ENCODE measurements around the gene SLC15A5.

Gene SLC15A5, protein sequence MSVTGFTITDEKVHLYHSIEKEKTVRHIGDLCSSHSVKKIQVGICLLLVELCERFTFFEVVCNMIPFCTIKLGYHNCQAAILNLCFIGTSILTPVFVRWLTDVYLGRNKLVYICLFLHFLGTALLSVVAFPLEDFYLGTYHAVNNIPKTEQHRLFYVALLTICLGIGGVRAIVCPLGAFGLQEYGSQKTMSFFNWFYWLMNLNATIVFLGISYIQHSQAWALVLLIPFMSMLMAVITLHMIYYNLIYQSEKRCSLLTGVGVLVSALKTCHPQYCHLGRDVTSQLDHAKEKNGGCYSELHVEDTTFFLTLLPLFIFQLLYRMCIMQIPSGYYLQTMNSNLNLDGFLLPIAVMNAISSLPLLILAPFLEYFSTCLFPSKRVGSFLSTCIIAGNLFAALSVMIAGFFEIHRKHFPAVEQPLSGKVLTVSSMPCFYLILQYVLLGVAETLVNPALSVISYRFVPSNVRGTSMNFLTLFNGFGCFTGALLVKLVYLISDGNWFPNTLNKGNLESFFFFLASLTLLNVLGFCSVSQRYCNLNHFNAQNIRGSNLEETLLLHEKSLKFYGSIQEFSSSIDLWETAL

DNA sequence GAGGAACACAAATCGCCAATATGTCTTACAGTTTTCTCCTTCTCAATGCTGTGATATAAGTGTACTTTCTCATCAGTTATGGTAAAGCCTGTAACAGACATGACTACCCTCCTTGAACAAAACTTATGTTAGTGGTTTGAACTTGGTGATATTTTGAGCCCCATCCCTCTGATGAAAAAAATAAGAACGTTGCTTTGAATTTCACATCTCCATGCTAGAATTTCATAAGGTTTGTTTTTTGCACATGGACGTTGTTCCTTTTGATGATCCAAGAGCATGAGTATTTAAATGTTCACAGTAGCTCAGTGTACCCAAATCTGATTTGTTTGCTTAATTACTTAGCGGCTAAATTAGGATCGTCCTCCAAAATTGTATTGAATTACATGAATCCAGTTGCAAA is at the start of gene SLC15A5:
Gene SLC15A5 (minus strand): TSS at position 101 of the 400 bp plus-strand sequence. CDS start 0 bp downstream, at position 101.
- DNase-seq: no peak

DNA sequence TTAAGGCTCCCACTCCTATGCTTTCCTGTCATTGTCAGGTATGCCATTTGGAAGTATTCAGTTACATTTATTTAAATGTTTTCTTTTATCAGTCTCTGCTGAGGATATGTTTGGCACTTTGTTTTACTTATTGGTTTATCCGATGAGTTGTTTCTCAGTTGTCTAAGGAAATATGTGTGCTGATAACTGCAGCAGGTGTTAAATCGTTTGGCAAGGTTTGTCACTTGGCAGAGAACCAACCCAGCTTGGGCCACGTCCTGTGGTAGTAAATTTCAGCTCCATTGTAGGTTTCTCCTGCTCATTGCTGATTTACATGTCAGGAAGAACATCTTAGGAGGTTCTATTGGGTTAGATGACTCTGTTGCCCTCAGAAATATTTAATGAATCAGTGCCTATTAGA is 47.9 kb upstream of the SLC15A5 start:
- DNase-seq: no peak

DNA sequence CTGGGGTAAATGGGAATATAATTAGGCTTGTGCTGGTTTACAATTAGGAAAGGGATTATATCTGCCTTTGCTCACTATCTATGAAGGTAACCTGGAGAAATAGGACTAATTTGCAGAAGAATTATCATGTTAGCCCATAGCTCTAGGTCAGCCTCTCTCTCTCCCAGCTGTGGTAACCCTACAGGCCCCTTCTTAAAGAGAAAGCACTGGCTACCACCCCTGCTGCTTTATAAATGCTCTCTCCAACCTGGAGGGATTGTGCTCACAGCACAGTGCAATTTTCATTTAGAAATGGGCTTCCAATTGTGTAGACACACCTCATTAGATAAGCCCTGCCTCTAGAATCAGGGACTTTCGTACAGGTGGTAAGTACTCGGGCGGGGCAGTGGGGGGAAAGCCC is 47.3 kb upstream of the SLC15A5 start:
- peak in 1 of 2 experiments; percentile 13 for DNase-seq

DNA sequence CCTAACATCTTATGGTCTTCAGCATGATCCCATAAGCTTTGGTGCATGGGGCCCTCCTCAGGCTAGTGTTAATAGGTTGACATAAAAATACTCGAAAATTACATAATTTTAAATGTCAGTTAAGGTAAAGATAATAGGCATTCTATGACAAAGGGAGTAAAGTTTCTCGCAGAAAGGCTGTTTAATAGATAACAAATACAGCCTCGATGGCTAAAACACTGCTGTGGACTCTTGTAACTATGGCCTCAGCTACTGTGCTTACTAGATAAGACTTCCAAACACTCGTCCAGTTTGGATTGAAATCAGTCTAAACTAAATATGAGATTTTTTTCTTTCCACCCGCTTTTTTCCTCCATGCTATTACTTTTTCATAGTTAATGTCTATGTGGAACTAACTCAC is 46.8 kb upstream of the SLC15A5 start:
- DNase-seq: no peak

DNA sequence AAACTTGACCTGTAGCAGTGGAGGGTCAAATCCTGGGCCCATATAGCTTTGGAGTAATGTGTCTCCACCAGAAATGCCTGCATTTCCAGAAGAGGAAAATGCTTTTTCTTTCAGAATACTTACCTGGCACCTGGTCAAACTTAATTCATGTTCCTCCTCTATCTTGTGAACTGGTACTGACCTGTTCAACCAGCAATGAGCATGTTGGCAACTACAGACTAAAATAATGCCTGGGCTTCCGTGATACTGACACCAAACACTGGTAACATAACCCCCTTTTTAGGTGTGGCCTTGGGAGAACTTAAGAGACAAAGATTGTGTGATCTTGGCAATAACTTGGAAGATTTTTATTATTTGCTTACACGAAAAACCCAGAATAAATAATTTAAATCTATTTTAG is 46.2 kb upstream of the SLC15A5 start:
- DNase-seq: no peak

DNA sequence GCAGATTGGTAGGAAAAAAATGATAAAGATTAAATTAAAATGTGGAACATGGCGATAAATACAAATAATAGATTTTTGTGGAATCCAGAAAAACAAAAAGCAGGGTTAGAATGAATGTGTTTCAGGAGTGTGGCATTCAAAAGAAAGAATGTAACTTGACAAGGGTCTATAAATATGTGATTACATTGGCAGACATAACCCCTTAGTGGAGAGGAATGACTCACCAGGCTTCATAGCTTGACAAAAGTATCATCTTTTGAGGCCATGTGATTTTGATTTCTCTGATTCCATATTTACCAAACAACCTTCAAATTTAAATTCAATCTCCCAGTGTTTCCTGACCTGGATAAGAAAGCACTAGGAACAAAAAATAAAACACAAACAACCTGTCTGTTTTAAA is 45.5 kb upstream of the SLC15A5 start:
- no peak for DNase-seq

DNA sequence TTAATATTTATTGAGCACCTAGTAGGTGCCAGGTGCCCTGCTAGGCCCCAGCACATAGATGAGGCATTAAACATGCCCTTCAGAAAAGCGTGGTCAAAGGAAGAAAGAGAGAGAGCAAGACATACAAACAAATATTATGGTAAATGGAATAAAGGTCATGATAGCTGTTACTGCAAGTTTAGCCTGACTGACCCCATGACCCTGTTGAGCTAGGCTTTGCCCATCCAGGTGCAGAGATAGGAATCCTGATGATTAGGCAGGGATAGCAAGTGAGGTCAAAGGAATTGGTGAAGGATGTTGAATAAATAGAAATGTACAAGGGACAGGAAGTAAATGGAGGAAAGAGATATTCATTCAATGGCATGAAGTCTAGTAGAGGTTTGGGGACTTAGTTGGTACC is 33.4 kb upstream of the SLC15A5 start:
- DNase-seq: no peak

DNA sequence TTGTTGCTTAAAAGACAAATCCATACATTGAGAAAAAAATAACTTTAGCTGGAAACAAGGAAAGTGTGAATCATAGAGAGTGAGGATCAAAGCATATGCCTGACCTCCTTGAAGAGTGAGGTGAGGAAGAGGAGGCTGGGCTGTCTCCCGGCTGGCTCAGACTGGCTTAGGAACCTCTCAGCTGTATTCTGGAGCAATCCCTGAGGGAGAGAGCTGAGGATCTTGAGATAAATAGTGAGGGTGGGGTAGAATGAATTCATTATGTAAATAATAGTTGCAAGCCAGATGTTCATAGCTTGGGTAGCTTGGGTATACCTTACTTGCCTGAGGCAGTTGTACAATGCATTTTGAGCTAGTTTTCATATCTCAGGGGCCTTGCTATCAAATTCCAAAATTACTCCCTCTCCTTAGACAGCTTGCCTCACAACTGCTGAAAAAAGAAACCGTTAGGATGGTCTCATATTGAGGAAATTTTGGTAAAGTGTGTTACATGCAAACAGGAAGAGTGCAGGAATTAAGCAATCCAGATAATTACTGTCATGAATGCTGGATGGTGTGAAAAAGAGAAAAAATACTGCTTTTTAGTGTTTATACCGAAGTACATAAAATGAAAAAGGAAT is 30.5 kb upstream of the SLC15A5 start:
- no peak for DNase-seq

DNA sequence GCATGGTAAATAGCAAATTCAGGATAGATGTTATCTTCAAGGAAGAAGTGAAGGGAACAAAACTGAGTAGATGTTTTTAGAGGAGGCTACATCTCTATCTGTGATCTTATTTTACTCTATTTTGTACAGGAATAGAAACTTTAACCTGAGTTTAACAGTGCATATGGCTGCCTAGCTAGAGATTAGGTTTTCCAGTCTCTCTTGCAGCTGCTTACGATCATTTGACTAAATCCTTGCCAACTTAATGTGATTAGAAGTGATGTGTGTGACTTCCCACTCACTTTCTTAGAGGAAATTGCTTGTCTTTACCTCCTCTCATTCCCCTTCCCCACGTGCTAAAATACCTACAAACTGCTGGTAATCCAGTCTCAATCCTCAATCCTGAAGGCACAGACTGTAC is 26.5 kb upstream of the SLC15A5 start:
- no peak for DNase-seq

DNA sequence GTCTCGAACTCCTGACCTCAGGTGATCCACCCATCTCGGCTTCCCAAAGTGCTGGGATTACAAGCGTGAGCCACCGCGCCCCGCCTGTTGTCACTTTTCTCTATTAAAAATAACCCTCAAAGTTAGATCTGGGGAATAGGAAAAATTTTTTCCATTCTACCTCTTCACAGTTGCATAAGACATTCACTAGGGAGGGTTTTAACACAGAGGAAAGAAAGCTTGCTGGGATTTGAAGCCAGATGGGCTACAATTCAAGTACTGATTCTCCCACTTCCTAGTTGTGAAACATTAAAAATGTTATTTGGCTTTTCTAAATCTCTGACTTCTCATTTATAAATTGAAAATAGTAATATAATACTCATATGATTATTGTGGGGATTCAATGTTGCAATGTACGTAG is 23.3 kb upstream of the SLC15A5 start:
- DNase-seq: no peak

DNA sequence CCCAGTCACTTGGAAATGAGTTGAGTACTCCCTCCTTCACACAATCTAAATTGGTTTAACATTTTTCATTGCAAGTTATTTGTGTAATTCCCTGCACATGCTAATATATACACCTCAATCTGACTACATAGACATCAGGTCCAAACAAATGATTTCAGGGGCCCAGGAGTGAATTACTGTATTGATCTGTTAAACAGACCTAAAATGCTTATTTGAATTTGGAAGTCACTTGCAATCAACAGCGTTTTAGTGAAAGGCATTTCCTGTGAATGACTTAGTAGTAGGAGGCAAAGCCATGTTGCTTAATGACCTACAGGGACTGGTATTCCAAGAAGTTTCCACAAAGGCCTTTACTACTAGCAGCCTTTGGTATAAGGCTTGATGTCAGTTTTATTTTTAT is 22.6 kb upstream of the SLC15A5 start:
- DNase-seq: no peak

DNA sequence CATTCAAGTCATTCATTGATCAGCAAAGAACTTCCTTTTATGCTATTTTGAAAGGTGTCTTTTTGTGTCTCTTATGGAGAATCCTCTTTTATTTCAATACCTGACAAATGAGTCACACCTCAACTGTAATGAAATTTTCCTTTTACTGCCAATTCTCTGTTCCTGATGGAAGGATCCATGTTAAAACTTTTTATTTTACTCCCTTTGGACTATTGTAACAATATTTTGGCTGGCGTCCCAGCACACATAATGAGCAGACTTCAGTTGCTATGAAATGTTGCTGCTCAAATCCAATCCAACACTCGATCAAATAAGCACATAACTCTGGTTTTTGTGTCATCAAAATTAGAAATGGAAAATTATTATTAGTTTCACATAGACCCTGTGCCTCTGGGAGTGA is 21.9 kb upstream of the SLC15A5 start:
- no peak for DNase-seq

DNA sequence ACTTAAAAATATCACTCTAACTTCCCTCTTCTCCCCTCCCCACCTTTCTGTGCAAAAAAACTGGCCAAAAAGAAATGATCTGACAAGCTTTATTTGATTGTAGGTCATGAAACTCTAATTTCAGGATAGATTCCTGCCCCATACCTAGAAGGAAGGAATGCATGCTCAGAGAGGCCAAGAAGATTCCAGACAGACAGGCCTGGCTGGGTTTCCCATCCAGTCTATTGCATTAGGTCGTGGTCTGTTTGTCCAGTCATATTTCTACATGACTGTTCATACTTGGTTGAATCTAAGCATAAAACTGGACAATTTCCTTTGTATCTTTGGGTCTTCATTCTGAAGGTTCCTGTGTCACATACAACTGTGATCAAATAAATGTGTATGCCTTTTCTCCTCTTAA is 20.0 kb upstream of the SLC15A5 start:
- no peak for DNase-seq

DNA sequence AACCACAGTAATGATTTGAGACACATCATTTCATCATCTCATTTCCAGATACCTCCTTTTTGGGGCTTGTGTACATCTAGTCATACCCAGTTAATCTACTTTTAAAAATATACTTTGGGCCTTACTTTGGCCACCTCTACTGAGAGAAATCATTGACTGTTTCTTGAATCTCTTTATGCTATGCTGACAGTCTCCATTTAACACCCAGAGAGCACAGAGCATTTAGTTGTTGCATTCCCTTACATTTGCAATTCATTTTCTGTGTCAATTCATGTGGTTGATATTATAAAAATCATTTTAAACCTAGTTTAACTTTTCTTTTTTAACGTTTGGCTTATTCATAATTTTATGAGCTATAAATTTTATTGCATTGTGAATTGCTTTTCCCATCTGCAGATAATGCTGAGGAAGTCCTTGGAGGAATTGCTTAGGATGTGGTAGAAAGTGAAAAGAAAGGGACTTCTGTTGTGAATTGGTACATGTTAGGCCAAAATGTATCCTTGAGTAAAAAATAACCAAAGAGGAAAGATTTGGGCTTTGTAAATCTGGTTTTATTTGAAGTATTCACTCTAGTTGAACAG is 17.0 kb upstream of the SLC15A5 start:
- no peak for DNase-seq

DNA sequence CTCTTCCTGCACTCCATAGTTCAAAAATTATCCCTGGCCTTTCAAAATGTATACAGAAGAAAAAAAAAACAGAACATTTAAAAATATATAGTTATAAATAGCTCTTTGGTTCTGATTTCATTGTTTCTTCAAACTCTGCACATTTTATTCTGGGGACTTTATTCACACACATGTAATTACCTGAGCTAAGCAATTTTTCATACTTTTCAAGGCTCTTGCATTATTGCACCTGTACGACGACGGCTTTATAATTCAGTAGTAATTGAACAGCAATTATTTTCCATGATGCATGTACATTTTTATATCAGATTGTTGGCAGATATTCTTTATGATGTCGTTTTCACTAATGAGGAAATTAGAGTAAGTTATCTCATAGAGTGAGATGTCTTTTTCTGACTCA is 13.5 kb upstream of the SLC15A5 start:
- no peak for DNase-seq

DNA sequence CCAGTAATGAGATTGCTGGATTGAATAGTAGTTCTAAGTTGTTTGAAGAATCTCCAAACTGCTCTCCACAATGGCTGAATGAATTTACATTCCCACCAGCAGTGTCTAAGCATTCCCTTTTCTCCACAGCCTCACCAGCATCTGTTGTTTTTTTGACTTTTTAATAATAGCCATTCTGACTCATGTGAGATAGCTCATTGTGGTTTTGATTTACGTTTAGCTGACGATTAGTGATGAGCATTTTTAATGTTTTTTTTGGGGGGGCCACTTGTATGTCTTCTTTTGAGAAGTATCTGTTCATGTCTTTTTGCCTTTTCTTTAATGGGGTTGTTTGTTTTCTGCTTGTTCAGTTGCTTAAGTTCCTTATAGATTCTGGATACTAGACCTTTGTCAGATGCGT is 8.1 kb upstream of the SLC15A5 start:
- no peak for DNase-seq

DNA sequence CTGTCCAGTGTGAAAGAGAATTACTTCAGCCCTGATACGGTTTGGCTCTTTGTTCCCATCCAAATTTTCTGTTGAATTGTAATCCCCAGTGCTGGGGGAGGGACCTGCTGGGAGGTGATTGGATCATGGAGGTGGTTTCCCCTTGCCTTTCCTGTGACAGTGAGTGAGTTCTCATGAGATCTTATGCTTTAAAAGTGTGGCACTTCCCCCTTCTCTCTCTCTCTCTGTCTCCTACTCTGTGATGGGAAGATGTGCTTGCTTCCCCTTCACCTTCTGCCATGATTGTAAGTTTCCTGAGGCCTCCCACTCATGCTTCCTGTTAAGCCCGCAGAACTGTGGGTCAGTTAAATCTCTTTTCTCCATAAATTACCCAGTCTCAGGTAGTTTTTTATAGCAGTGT is 5.5 kb upstream of the SLC15A5 start:
- DNase-seq: no peak

DNA sequence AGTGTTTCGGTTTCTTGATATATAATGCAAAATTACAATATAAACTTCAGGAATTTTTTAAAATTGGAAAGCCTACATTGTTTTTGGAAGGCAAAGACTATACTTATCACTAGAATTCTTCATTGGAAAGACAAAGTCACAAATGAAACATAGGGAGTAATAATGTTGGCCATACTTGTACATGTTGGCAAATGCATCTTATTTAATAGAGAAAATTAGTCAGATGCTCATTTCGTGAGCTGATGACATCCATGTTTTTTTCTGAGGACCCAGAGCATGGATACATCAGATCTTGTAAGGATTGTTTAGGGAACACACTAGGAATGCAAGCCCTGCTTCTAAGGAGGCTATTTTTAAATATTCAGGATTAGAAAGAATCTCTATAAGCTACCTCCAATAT is 4.6 kb upstream of the SLC15A5 start:
- no peak for DNase-seq

DNA sequence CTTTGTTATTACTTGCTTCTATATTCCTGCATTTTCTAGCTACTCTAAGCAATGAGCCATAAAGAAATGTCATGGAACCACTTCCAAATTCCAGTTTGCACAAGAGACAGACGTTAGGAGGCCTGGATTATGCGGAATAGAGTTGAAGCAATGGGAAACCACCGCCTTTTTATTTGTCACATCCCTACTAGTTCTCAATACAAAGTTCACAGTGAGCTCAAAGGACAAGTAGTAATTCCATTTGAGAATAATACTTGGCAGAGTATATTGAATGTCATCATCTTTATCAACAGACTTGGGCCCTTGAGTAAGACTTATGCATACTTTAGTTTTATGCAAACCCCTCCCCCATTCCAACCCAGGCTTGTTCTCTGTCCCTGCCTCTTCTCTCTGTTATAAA is 3.7 kb upstream of the SLC15A5 start:
- no peak for DNase-seq

DNA sequence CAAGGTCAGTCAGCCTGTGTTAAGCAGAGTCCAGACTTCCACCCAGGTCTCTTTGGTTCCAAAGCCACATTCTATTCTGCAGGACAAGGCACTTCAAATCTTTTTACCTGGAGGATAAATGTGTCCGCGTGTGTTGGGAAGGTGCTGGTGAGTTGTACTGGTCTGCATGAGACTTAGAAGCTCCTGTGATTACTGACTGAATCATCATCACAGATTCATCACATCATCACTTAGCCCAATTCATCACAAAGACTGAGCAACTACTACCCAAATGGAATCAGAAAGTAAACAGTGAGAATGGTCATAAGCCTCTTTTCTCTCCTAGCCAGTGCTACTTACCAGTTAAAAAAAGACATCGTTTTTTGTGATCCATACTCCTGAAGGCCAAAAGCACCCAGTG is 5.3 kb downstream of the SLC15A5 start:
- DNase-seq: no peak

DNA sequence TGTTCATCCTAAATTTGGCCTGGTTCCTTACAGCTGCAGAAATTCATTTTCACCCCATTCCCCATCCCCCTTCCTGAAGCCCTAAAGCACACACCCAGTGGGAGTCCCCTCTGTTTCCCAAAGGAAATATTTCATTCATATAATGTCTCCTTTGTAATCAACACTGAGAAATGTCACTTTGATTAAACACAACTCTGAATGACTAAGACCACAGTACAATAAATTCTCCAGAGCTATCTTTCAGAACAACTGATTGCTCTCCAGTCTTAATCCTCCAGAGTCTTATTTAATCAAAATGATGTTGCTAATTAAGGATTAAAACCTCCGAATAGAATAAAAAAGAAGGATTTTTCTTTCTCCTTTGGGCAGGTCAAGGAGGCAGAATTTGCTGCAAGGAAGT is 6.4 kb downstream of the SLC15A5 start:
- no peak for DNase-seq

DNA sequence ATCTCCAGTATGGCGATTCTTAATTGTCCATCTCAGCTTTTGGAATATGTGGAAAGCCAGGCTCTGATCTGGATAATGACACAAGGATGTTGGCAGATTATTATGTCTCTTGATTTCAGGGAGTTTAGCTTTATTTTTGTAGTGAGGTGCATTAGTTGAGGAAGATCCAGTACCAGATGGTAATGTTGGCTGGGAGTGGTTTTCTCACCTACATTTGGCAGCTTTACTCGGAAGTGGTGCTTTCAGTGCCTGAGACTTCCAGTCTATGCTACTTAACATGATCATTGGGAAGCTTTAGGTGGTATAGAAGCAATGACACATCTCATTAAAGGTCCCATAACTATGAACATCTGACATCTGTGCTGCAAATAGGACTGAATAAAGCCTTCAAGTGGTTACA is 7.5 kb downstream of the SLC15A5 start:
- DNase-seq: no peak

DNA sequence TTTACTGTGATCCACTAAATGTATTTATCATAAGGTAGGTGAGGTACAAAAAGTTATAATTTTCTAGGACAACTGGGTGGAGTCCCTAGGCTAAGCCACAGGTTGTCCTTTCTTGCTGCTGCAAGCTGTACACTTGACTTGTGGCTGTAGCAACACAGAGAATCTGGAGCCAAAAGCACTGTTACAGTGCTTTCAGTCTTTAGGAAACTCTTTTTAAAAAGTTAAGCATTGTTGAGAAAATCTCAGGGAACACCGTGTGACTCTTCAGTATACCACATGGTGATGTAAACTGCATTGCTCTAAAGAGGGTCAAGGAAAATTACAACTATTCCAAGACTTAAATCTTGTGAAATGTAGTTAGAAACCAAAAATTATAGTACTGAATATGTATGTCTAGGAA is 11.4 kb downstream of the SLC15A5 start:
- DNase-seq: no peak

DNA sequence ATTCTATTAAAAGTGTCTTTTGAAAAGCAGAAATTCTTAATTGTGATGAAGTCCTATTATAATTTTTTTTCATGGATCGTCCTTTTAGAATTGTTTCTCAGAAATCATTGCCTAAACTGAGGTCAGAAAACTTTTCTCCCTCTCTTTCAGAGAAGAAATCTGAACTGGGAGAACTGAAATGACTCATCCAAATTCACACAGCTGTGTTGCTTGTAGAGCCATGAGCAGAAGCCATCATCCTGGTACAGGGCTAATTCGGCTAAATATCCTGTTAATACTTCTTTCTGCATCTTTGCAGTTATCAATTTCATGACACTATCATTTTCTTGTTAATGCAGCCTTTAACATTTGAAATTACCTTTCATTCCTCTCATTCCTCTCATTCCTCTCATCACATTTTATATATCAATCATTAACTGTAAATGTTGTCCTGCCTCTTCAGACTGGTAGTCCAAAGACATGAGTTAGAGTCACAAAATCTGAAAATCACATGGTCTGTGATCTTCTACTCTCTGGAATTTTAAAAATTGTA is 15.5 kb downstream of the SLC15A5 start:
- DNase-seq: no peak
